IPS-15b (cell line): ENCODE results near the gene GTPBP2.
A peak's percentile ranks its signal among the peaks of the same experiment; 100 is the strongest.
"Not testable (repeated sequence)": the region's sequence is repeated elsewhere in the genome, so short reads cannot be mapped to it uniquely, and the experiment has no call there.

Experiments
- H3K27me3 ChIP-seq: one replicate; pipeline ENCODE4 v1.6.1; 2013; ENCODE audit warnings: low read length; ENCODE audit not compliant: control insufficient read depth, insufficient read depth
- H3K36me3 ChIP-seq: one replicate; pipeline ENCODE4 v1.6.1; 2013; ENCODE audit warnings: low read length; ENCODE audit not compliant: control insufficient read depth, insufficient read depth
- H3K4me1 ChIP-seq: one replicate; pipeline ENCODE4 v1.6.1; 2013; ENCODE audit warnings: mild to moderate bottlenecking, low read length; ENCODE audit not compliant: control insufficient read depth, insufficient read depth
- H3K4me3 ChIP-seq: one replicate; pipeline ENCODE4 v1.5.1; 2013; ENCODE audit warnings: low read depth, low read length
- H3K9ac ChIP-seq: one replicate; pipeline ENCODE4 v1.6.1; 2013; ENCODE audit warnings: low read depth, mild to moderate bottlenecking, low read length
- H3K9me3 ChIP-seq: one replicate; pipeline ENCODE4 v1.6.1; 2013; ENCODE audit warnings: mild to moderate bottlenecking, low read length; ENCODE audit not compliant: control insufficient read depth, insufficient read depth

The GTPBP2 gene

DNA sequence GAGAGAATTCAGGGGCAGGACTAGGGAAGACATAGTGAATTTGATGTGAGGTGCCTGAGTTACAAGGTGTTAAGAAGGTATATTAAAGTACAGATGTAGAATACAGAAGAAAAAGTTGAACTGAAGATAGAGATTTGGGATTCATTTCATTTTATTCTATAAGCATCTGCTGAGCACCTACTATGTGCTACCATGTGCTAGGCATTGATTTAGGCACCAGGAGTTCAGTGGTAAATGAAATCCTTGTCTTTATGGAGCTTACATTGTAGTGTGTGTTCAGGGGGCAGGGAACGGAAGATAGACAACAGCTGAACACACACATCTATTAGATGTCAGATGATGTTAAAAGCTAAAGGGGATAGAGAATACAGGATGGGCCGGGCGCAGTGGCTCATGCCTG, 18.5 kb upstream of the GTPBP2 start:
- H3K27me3 ChIP-seq = no peaks in the 10 kb centered on the region
- no peaks in the 10 kb centered on the region for H3K4me1 ChIP-seq
- H3K9me3 ChIP-seq = no peaks in the 10 kb centered on the region
- H3K9ac ChIP-seq = no peak overlapping the region
- H3K4me3 ChIP-seq = no peak overlapping the region
- no peaks in the 10 kb centered on the region for H3K36me3 ChIP-seq

DNA sequence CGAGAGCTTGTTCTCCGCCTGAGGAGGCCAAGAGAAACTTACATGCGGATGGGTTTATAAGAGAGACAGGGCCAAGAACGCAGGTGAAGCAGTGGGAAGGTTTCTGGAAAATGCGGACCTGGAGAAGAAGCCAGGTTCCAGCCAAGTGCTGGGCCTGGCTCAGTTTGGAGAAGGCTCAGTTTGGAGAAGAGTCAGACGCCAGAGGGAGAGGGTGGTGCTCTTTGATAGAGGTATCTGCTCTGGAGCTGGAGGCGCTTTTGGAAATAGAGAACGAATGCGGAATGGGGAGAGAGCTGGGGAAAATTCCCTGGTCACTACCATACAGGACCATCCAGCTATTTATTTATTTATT, 16.5 kb upstream of the GTPBP2 start:
- Histone ChIP-seq H3K9ac (peak overlapping the region; percentile 32), H3K4me1 (no peaks in the 10 kb centered on the region), H3K9me3 (no peaks in the 10 kb centered on the region), H3K4me3 (peak overlapping the region; percentile 58), H3K36me3 (peaks cover 9% of the 10 kb centered on the region), H3K27me3 (no peaks in the 10 kb centered on the region)

- Histone ChIP-seq H3K9me3 (no peaks in the 10 kb centered on the region), H3K27me3 (no peaks in the 10 kb centered on the region), H3K9ac (peak within 1 kb of the TSS; percentile 32), H3K4me3 (peak within 1 kb of the TSS; percentile 87), H3K36me3 (peaks cover 14% of the 10 kb centered on the region), H3K4me1 (no peaks in the 10 kb centered on the region)
Measured at GRCh38 chr6:43644940-43645612, 16.0 kb upstream of the GTPBP2 start, which contains the start of gene RSPH9. Gene RSPH9, plus strand, starts transcription at chr6:43645036. Its CDS starts 63 bp downstream, at chr6:43645099.

- Histone ChIP-seq H3K9ac (no peak overlapping the region), H3K4me3 (no peak overlapping the region), H3K36me3 (peaks cover 24% of the 10 kb centered on the region), H3K9me3 (no peaks in the 10 kb centered on the region), H3K27me3 (no peaks in the 10 kb centered on the region), H3K4me1 (no peaks in the 10 kb centered on the region)
Measured at GRCh38 chr6:43639984-43640800, 11.1 kb upstream of the GTPBP2 start.

- Histone ChIP-seq H3K4me1 (no peaks in the 10 kb centered on the region), H3K9ac (peak overlapping the region; percentile 96), H3K4me3 (peak overlapping the region; percentile 93), H3K9me3 (no peaks in the 10 kb centered on the region), H3K27me3 (no peaks in the 10 kb centered on the region), H3K36me3 (peaks cover 18% of the 10 kb centered on the region)
Measured at GRCh38 chr6:43636308-43636659, 7.2 kb upstream of the GTPBP2 start.

DNA sequence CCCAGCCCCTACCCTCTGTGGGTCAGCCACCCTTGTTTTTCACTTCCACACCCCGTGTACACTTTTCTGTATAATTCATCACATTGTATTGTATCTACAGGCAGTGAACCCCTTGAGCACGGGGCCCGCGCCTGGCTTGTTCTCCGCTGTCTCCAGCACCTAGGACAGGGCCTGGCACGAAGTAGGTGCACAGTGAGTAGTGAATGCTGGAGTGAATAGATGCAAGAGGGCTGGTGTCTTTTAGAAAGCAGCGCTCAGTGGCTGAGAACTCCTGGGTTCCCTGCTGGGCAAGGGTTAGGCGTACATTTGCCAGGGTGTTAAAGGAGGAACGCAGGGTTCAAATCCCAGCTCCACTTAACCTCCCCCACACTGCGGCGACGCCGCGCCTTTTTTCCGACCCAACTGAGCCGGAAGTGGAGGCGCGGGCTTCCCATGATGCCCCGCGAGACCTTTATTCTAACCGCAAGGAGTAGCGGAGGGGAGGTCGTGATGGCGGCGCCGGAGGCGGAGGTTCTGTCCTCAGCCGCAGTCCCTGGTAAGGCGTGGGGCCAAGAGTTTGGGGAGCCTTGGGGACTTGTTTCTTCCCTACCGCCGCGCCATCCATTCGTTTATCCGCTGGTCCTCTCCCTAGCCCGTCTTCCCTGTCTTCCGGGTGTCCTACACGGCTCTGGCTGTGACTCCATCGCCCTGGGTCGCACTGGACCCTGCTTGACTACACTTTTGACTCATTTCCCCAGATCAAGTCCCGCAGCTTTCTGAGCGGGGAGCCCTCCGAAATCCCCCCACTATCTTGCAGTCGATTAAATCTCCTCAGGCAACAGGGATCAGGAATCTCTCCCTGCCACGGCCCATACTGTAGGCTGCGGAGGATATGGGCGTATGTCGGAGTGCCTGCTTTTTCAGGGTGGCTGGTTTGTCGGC, 6.6 kb upstream of the GTPBP2 start, which contains the start of gene MAD2L1BP:
MAD2L1BP (plus strand) TSS at position 454 of the 921 bp plus-strand sequence; CDS start at position 490, 36 bp downstream.
- no peaks in the 10 kb centered on the region for H3K4me1 ChIP-seq
- peak within 1 kb of the TSS; percentile 96 for H3K9ac ChIP-seq
- H3K9me3 ChIP-seq = no peaks in the 10 kb centered on the region
- H3K4me3 ChIP-seq = peak within 1 kb of the TSS; percentile 93
- H3K36me3 ChIP-seq = peaks cover 15% of the 10 kb centered on the region
- H3K27me3 ChIP-seq = no peaks in the 10 kb centered on the region

DNA sequence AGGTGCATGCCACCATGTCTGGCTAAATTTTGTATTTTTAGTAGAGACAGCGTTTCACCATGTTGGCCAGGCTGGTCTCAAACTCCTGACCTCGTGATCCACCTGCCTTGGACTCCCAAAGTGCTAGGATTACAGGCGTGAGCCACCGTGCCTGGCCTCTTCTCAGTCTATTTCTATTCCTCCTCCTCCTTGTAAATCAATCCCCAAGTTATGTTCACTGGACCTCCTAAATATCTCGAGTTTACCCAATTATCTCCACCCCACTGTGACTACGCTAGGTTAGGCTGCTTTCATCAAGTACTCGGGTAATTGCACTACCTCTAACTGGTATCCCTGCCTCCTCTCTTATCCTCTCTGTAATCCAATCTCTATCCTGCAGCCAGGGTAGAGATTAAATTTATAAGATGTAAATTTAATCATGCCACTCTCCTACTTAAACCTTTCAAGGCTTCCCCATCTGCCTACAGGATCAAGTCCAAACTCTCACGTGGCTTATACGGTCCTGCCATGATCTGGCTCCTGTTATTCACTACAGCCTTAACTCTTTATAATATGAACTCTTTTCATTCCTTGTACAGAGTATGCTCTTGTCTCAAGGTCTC, 5.7 kb upstream of the GTPBP2 start:
- H3K27me3 ChIP-seq = no peaks in the 10 kb centered on the region
- H3K36me3 ChIP-seq = peaks cover 6% of the 10 kb centered on the region
- no peaks in the 10 kb centered on the region for H3K9me3 ChIP-seq
- no peak overlapping the region for H3K4me3 ChIP-seq
- peaks cover 3% of the 10 kb centered on the region for H3K4me1 ChIP-seq
- H3K9ac ChIP-seq = no peak overlapping the region

DNA sequence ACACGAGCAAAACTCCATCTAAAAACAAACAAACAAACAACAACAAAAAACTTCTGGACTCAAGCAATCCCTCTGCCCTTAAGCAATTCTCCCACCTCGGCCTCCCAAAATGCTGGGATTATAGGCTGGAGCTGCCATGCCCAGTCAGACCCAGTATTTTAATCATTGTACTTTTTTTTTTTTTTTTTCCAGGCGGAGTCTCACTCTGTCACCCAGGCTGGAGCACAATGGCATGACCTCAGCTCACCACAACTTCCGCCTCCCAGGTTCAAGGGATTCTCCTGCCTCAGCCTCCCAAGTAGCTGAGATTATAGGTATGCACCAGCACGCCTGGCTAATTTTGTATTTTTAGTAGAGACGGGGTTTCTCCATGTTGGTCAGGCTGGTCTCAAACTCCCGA, 3.9 kb upstream of the GTPBP2 start:
- H3K4me3 ChIP-seq, H3K9ac ChIP-seq, H3K36me3 ChIP-seq, H3K9me3 ChIP-seq, H3K27me3 ChIP-seq, H3K4me1 ChIP-seq: not testable (repeated sequence)

- Histone ChIP-seq H3K9ac (no peak overlapping the region), H3K4me1 (peaks cover 3% of the 10 kb centered on the region), H3K36me3 (peaks cover 2% of the 10 kb centered on the region), H3K4me3 (no peak overlapping the region), H3K27me3 (no peaks in the 10 kb centered on the region), H3K9me3 (no peaks in the 10 kb centered on the region)
Measured at GRCh38 chr6:43630980-43631619, 2.0 kb upstream of the GTPBP2 start.

DNA sequence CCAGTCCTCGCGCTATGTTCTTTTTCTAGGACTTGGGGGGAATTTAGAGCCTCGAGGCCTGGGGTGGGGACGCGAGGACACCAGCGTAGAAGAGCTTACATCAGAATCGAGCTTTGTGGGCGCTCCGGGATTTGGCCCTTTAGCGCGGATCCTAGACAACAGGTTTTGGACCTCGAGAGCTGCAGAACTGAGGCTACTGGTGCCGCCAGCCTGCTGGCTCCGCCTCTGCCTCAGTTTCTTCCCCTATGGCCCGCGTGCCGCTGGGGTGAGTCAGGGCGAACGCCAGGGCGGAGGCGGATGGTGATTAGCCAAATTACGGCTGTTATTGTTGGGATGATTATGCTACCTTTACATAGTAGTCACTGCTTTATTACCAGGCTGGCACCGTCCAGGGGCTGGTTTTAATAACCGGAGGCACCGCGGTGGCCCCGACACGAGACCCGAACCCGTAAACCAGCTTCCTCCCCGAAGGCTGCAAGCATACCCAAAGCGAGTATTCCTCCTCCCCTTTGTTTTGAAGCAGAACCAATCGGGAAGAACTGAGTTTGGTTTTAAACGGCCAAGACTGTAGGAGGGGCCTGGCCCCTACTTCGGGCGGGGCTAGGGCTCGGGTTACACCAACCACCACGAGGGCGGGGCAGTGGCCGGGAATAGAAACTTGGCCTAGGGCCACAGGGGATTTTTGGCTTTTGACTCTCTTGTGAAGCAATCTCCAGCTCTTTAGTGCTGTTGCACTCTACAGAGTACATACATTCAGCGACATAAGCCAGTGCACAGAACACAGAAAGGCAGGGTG, 639 bp upstream of the GTPBP2 start:
- peaks cover 3% of the 10 kb centered on the region for H3K4me1 ChIP-seq
- peaks cover 15% of the 10 kb centered on the region for H3K36me3 ChIP-seq
- no peaks in the 10 kb centered on the region for H3K27me3 ChIP-seq
- H3K9me3 ChIP-seq = no peaks in the 10 kb centered on the region
- peak overlapping the region; percentile 91 for H3K9ac ChIP-seq
- H3K4me3 ChIP-seq = peak overlapping the region; percentile 86
